ENCODE results near the gene CDCP1. TPM values are rescaled to one million over a fixed set of nuclear protein-coding genes. Genes with fewer than 3 reads are reported as not detected.

The CDCP1 gene
- total RNA-seq, 4 donors from 2014 or later = 29.7 to 68.3 (median 61.5) TPM

DNA sequence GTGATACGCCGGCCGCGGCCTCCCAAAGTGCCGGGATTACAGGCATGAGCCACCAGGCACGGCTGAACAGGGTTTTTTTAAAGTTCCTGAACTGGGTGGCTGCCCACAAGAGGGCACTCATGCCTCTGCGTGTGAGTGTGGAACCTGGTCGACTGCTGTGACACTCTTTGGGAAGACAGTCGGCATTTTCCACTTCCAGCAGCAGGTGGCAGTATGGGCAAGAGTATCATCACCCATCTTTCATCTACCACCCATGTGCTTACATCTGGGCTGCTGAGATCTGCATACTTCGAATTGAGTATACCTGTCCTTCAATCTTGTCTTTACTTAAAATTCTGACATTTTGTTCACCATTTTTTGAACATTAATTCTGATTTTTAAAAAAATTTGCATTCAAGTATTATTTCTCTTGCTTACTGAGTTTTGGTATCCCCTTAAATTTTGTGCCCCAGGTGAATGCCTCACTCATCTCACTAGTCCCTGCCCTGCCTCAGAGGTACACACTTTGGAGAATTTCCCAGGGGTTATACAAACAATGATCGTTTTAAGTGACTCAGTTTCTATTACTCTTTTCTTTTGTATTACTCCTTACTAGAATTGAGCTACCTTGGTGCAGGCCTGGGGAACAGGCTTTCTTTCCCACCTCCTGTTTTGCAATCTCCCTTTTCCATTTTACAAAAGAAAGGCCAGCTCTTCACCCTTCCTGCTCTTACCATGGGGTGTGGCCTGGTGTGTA, 108.3 kb downstream of the CDCP1 start:
- TF ChIP-seq, protein P1, sequence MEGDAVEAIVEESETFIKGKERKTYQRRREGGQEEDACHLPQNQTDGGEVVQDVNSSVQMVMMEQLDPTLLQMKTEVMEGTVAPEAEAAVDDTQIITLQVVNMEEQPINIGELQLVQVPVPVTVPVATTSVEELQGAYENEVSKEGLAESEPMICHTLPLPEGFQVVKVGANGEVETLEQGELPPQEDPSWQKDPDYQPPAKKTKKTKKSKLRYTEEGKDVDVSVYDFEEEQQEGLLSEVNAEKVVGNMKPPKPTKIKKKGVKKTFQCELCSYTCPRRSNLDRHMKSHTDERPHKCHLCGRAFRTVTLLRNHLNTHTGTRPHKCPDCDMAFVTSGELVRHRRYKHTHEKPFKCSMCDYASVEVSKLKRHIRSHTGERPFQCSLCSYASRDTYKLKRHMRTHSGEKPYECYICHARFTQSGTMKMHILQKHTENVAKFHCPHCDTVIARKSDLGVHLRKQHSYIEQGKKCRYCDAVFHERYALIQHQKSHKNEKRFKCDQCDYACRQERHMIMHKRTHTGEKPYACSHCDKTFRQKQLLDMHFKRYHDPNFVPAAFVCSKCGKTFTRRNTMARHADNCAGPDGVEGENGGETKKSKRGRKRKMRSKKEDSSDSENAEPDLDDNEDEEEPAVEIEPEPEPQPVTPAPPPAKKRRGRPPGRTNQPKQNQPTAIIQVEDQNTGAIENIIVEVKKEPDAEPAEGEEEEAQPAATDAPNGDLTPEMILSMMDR (IDR thresholded peaks at IDR 0.05) = peak; percentile 61 to 99 (median 96)
- TF ChIP-seq POLR2A (IDR thresholded peaks at IDR 0.05) = peak in 1 of 2 donors; percentile 25
- no peak overlapping the region for H3K4me3 ChIP-seq
- DNase-seq = peak; percentile 91 to 97 (median 93)
- no peaks in the 10 kb centered on the region for H3K27me3 ChIP-seq
- no peak overlapping the region for H3K27ac ChIP-seq
- H3K4me1 ChIP-seq = peaks cover 0 to 16% (median 7%) of the 10 kb centered on the region in 4 donors
- H3K9me3 ChIP-seq = no peaks in the 10 kb centered on the region
- no peaks in the 10 kb centered on the region for H3K36me3 ChIP-seq

DNA sequence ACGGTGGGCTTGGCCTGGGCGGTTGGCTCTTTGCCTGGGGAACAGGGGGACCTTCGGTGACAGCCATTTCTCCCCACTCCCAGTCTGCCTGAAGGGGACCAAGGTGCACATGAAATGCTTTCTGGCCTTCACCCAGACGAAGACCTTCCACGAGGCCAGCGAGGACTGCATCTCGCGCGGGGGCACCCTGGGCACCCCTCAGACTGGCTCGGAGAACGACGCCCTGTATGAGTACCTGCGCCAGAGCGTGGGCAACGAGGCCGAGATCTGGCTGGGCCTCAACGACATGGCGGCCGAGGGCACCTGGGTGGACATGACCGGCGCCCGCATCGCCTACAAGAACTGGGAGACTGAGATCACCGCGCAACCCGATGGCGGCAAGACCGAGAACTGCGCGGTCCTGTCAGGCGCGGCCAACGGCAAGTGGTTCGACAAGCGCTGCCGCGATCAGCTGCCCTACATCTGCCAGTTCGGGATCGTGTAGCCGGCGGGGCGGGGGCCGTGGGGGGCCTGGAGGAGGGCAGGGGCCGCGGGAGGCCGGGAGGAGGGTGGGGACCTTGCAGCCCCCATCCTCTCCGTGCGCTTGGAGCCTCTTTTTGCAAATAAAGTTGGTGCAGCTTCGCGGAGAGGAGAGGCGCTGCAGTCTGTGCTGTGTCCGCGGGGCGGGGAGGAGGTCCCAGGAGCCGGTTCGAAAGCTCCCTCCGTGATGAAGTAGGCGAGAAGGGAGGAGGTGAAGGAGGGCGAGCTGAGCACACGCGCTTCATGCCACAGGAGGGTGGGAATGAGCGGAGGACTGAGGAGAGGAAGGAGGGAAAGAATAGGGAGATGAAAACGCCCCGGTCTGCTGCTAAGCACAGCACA, 110.5 kb downstream of the CDCP1 start:
- H3K4me3 ChIP-seq = peak overlapping the region; percentile 7 to 42 (median 22)
- peak overlapping the region in 2 of 4 donors; percentile 19 to 41 for H3K27ac ChIP-seq
- peak in 1 of 3 donors; percentile 59 for DNase-seq
- H3K36me3 ChIP-seq = no peaks in the 10 kb centered on the region
- TF ChIP-seq POLR2A (IDR thresholded peaks at IDR 0.05) = no peak
- TF ChIP-seq, protein P1 (IDR thresholded peaks at IDR 0.05) = no peak
- peaks cover 0 to 16% (median 5%) of the 10 kb centered on the region in 4 donors for H3K4me1 ChIP-seq
- H3K27me3 ChIP-seq = no peaks in the 10 kb centered on the region
- no peaks in the 10 kb centered on the region for H3K9me3 ChIP-seq

DNA sequence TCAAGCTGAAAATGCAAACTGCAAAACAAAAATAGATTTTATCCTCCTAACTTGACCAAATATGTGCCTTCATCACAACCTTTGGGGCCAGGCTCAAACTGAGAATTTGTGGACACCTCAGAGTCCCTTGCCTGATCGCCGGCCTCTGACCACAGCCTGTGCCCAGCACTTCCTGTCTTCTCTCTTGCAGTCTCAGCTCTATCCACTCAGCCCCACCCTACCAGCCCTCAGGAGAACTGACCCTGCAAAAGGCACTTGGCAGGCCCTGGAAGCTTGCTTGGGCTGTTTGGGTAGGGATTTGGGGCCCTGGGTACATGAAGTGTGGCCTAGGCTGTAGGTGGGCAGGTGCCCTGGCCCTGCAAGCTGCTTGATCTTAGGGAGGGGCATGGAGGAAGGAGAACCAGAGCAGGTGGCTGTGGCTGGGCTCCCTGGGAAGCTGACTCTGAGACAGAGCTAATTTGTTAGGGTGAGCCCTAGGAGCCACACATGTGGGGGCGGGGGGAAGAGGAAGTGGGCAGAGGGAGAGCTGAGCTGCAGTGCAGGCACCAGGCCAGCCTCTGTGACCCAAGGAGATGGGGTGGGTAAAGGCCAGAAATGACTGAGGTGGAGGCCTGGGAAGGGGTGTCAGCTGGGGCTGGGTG, 111.4 kb downstream of the CDCP1 start:
- peaks cover 0 to 16% (median 5%) of the 10 kb centered on the region in 4 donors for H3K4me1 ChIP-seq
- no peak for TF ChIP-seq POLR2A (IDR thresholded peaks at IDR 0.05)
- TF ChIP-seq, protein P1 (IDR thresholded peaks at IDR 0.05) = no peak
- H3K9me3 ChIP-seq = no peaks in the 10 kb centered on the region
- H3K4me3 ChIP-seq = no peak overlapping the region
- no peaks in the 10 kb centered on the region for H3K36me3 ChIP-seq
- no peaks in the 10 kb centered on the region for H3K27me3 ChIP-seq
- DNase-seq = peak in 2 of 3 donors; percentile 57 to 72
- peak overlapping the region in 2 of 4 donors; percentile 19 to 41 for H3K27ac ChIP-seq

DNA sequence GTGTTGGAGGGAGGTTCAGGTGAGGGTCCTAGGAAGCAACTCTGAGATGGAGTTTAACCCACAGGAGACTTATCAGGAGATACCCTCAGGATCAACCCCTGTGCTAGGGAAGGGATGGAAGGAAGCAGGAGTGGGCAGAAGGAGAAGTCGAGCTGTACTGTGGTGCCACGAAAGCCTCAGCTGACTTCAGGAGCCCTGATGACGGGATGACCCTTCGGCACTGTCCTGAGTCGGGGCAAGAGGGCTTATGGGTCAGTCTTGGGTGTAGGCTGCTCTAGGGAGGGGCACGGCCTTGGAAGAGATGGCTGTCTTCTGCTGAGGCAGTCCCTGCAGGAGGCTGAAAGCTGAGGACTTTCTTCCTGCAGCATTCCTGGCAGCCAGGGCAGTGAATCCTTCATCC, 112.4 kb downstream of the CDCP1 start:
- peak overlapping the region in 1 of 4 donors; percentile 28 for H3K27ac ChIP-seq

More for the DNA sequence above, 112.4 kb downstream of the CDCP1 start:
- DNase-seq = no peak
- TF ChIP-seq, protein P1 (IDR thresholded peaks at IDR 0.05) = no peak
- no peak for TF ChIP-seq POLR2A (IDR thresholded peaks at IDR 0.05)
- Histone ChIP-seq H3K4me1 (peaks cover 0 to 16% (median 5%) of the 10 kb centered on the region in 4 donors), H3K4me3 (no peak overlapping the region), H3K27me3 (no peaks in the 10 kb centered on the region), H3K36me3 (no peaks in the 10 kb centered on the region), H3K9me3 (no peaks in the 10 kb centered on the region)

Small RNA genes within 50 kb of the gene (small RNA-seq; reads per million reads assigned to genes)
- gene RNU5B-3P = 0 reads per million in 2 donors

Other genes starting within 250 kb of the CDCP1 start
- gene ZDHHC3, start 170.2 kb downstream of the CDCP1 start, total RNA-seq = 100 to 1,000 TPM in 3 of 4 donors, 10 to 100 TPM in 1; 70.1 to 190 (median 152) TPM
- 10 to 100 TPM; 19.8 to 66.0 (median 28.6) TPM for gene EXOSC7, start 170.1 kb downstream of the CDCP1 start, total RNA-seq
- gene CLEC3B, start 120.1 kb downstream of the CDCP1 start, total RNA-seq = 10 to 100 TPM; 11.6 to 47.9 (median 32.7) TPM
- gene TMEM158, start 79.9 kb upstream of the CDCP1 start, total RNA-seq = 1 to 10 TPM in 3 of 4 donors, under 1 TPM in 1; 0.40 to 5.0 (median 1.8) TPM
- 10 to 100 TPM; 13.8 to 29.7 (median 17.1) TPM for gene LARS2, start 242.2 kb upstream of the CDCP1 start, total RNA-seq